Skeletal muscle tissue (tissue), 4 donors: ENCODE results near the gene SPG7. TPM values are rescaled to one million over a fixed set of nuclear protein-coding genes. Genes with fewer than 3 reads are reported as not detected.

Experiments
- H3K27ac ChIP-seq: one replicate; pipeline ENCODE4 v1.7.0; 2013; ENCODE audit warnings: mild to moderate bottlenecking, low read depth, low read length, inconsistent platforms
- H3K27me3 ChIP-seq, 3 donors: one replicate each; pipeline ENCODE4 v1.7.0; 2013; ENCODE audit warnings: low read length in 3 of 3; ENCODE audit not compliant: control insufficient read depth in 3 of 3, insufficient read depth in 3 of 3
- H3K36me3 ChIP-seq, 3 donors: one replicate each; pipeline ENCODE4 v1.7.0; 2013; ENCODE audit warnings: low read length in 3 of 3; ENCODE audit not compliant: control insufficient read depth in 3 of 3, insufficient read depth in 3 of 3
- H3K4me1 ChIP-seq, 3 donors: one replicate each; pipeline ENCODE4 v1.7.0; 2013; ENCODE audit warnings: low read length in 3 of 3, mild to moderate bottlenecking in 3 of 3; ENCODE audit not compliant: control insufficient read depth in 3 of 3, insufficient read depth in 3 of 3
- H3K4me3 ChIP-seq, 3 donors: one replicate each; pipeline ENCODE4 v1.7.0; 2013; ENCODE audit warnings: low read length in 3 of 3
- H3K9ac ChIP-seq, 3 donors: one replicate each; pipeline ENCODE4 v1.7.0; 2013; ENCODE audit warnings: low read length in 3 of 3, mild to moderate bottlenecking in 3 of 3, moderate library complexity in 2 of 3, low read depth in 1 of 3
- H3K9me3 ChIP-seq, 3 donors: one replicate each; pipeline ENCODE4 v1.7.0; 2013; ENCODE audit warnings: low read length in 3 of 3; ENCODE audit not compliant: control insufficient read depth in 3 of 3
- total RNA-seq: library from RNA; depleted of rRNA; stranded (reverse); fragments of >200 nt; gene quantifications from one replicate; pipeline ENCODE4 v1.2.3, GENCODE V29; 2014
- donor health status: Osteomylitis.

SPG7 gene
- total RNA-seq, 1 donor from 2014 or later: 83.0 TPM

DNA sequence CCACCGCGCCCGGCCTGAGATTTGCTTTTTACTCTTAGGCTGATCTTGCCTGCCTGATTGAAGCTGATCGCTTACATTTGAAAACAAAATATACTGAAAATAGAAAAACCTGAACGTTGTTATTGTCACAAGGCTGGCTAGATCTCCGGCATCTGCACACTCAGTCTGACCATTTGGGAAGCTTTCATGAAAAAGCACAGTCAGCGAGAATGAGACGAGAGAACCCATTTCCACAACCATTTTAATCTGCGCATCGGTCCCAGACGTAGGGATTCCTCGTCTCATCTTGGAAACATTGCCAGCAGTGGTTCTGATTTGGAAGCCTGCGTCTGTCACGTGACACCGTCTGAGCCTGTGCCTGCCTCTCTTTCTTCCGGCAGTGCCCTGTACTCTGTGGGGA is 20.9 kb downstream of the SPG7 start:
- Histone ChIP-seq H3K9ac (no peak overlapping the region), H3K27ac (no peak overlapping the region), H3K9me3 (no peaks in the 10 kb centered on the region), H3K4me1 (peaks cover 29 to 50% (median 36%) of the 10 kb centered on the region in 3 donors), H3K4me3 (no peak overlapping the region), H3K27me3 (no peaks in the 10 kb centered on the region), H3K36me3 (peaks cover 38 to 53% (median 52%) of the 10 kb centered on the region in 3 donors)

DNA sequence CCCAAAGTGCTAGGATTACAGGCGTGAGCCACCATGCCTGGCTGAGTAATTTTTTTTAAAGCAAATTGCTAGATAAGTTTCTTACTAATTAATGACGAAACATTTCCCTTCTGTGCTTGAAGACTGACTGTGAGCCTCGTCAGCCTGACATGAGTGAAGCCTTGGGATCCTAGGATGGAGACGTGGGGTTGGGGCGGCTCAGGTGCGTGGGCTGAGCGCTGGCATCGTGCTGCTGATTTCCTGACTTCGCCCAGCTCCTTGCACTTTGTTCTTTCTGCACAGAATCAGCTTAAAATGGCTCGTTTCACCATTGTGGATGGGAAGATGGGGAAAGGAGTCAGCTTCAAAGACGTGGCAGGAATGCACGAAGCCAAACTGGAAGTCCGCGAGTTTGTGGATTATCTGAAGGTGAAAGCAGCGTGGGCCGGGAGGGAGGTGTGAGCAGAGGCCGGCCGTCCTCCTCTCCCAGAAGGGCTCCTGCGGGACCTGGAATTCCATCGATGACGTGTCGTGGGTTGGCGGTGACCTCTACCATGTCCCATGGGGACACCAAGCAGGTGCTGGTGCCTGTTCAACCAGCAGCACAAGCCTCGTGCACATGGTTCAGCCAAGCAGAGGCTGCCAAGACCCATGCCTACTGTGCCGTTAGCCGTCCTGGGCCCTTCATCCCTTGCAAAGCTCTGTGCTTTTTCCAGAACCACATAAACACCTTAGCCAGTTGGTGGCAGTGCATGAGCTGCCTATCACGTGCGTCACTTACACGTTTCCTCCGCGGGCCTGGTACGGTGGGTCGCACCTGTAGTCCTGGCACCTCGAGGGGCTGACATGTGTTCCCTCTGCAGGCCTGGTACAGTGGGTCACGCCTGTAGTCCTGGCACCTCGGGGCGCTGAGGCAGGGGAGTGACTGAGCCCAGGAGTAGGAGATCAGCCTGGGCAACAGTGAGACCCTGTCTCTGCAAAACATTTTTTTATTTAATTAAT is 22.5 kb downstream of the SPG7 start:
- Histone ChIP-seq H3K4me3 (no peak overlapping the region), H3K9me3 (no peaks in the 10 kb centered on the region), H3K27me3 (no peaks in the 10 kb centered on the region), H3K27ac (no peak overlapping the region), H3K9ac (peak overlapping the region in 1 of 3 donors; percentile 25), H3K4me1 (peaks cover 34 to 52% (median 44%) of the 10 kb centered on the region in 3 donors), H3K36me3 (peaks cover 42 to 64% (median 61%) of the 10 kb centered on the region in 3 donors)

DNA sequence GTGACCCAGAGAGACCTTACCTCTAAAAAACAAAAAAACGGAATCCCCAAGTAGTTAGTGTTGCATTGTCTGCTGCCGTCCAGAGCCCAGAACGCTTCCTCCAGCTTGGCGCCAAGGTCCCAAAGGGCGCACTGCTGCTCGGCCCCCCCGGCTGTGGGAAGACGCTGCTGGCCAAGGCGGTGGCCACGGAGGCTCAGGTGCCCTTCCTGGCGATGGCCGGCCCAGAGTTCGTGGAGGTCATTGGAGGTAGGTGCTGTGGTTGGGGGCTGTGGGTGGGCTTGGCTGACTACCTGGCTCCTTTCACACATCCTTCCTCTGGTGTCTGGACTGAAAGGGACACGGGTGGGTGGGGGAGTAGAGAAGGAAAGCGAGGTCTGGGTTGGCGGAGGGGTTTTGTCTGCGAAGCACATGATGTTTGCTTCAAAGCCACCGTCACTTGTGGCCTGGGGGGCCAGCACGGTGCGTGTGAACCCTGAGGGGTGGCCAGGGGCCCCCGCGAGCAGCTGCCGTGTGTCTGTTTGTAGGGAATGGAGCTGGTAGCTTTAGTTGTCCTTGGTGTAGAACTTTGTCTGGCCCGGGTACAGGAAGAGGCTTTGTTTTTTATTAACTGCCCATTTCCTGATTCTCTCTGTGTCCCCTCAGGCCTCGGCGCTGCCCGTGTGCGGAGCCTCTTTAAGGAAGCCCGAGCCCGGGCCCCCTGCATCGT is 23.8 kb downstream of the SPG7 start:
- Histone ChIP-seq H3K36me3 (peaks cover 46 to 62% (median 54%) of the 10 kb centered on the region in 3 donors), H3K4me1 (peaks cover 31 to 48% (median 40%) of the 10 kb centered on the region in 3 donors), H3K9me3 (no peaks in the 10 kb centered on the region), H3K9ac (peak overlapping the region in 1 of 3 donors; percentile 45), H3K27ac (peak overlapping the region; percentile 40), H3K4me3 (no peak overlapping the region), H3K27me3 (no peaks in the 10 kb centered on the region)

DNA sequence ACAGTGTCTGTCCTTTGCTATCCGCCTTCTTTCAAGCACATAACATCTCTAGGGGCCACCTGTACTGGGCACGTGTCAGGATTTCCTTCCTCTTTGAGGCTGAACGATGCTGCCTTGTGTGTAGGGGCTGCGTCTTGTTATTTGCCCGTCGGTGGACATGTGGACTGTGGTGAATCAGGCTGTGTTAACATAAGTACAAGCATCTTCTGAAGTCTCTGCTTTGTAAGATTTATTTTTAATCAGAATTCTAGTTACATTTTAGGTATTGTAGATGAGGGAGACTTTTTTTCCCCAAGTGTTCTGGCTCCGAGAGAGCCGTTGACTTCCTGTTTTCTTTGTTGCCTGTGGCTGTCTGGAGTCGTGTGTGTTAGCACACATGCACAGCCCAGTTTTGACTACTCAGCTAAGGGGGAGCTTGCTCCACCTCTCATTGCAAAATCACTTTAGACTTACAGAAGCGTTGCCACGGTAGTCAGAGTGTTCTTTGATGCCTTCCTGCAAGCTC is 26.1 kb downstream of the SPG7 start:
- no peaks in the 10 kb centered on the region for H3K27me3 ChIP-seq
- H3K9me3 ChIP-seq: no peaks in the 10 kb centered on the region
- H3K4me3 ChIP-seq: no peak overlapping the region
- H3K4me1 ChIP-seq: peaks cover 31 to 48% (median 40%) of the 10 kb centered on the region in 3 donors
- peak overlapping the region; percentile 54 for H3K27ac ChIP-seq
- peaks cover 52 to 64% (median 57%) of the 10 kb centered on the region in 3 donors for H3K36me3 ChIP-seq
- H3K9ac ChIP-seq: no peak overlapping the region

DNA sequence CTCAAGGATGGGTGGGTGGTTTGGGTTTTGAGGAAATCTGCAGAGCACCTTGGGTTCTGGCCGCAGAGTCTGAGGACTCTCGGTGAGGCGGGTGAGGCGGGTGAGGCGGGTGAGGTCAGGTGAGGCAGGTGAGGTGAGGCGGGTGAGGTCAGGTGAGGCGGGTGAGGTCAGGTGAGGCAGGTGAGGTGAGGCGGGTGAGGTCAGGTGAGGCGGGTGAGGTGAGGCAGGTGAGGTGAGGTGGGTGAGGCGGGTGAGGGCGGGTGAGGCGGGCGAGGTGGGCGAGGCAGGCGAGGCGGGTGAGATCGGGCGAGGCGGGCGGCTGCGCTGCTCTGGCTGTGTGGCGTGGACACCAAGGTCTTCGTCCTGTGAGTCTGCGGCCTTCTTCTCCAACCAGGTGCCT is 28.2 kb downstream of the SPG7 start:
- Histone ChIP-seq H3K9ac (no peak overlapping the region), H3K9me3 (no peaks in the 10 kb centered on the region), H3K27ac (no peak overlapping the region), H3K36me3 (peaks cover 43 to 62% (median 54%) of the 10 kb centered on the region in 3 donors), H3K4me3 (no peak overlapping the region), H3K27me3 (no peaks in the 10 kb centered on the region), H3K4me1 (peaks cover 26 to 40% (median 34%) of the 10 kb centered on the region in 3 donors)

DNA sequence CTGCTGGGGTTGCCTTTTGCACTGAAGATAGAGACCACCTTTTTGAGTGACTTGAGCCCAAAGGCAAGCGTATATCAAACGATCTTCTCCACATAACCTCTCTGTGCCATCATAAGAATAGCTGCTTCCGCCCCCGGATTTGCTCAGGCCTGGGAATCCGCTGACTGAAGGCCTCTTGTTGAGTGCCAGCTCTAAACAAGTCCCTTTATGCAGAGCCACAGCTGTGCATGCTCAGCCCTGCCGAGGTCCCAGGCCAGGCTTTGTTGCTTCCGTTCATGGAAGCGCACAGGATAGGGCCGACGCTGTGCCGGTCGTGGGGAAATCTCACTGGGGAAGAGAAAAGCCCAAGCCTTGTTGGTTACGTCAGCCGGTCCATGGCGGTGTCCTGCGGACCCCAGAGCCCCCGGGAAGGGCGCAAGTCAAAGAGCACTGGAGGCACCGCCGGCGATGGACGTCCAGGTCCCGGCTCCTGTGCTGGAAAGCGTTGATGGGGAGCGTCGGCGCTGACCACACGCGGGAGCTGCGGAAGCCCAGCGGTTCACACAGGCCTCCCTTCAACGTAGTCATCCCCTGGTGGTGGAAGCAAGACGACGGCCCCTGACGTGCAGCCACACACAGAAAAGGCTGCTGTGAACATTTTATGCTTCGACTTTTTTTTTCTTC is 28.8 kb downstream of the SPG7 start:
- Histone ChIP-seq H3K27ac (no peak overlapping the region), H3K9me3 (no peaks in the 10 kb centered on the region), H3K27me3 (no peaks in the 10 kb centered on the region), H3K4me1 (peaks cover 24 to 34% (median 29%) of the 10 kb centered on the region in 3 donors), H3K36me3 (peaks cover 46 to 59% (median 53%) of the 10 kb centered on the region in 3 donors), H3K9ac (no peak overlapping the region), H3K4me3 (no peak overlapping the region)

DNA sequence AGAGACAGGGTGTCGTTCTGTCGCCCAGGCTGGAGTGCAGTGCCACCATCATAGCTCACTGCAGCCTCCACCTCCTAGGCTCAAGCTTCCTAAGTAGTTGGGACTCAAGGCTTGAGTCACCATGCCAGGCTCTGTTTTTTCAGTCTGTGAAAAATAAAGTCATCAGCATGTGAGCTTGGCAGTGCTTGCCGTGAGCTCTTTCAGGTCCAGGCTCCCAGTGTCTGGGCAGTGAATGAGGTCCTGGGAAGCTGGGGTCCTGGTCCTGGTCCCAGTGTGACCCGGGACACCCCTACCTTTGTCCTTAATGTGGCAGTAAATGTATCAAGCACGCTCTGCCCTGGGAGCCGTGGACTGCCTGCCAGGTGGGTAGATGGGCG is 29.3 kb downstream of the SPG7 start:
- Histone ChIP-seq H3K27me3 (no peaks in the 10 kb centered on the region), H3K9me3 (no peaks in the 10 kb centered on the region), H3K4me1 (peaks cover 19 to 28% (median 25%) of the 10 kb centered on the region in 3 donors), H3K9ac (no peak overlapping the region), H3K27ac (no peak overlapping the region), H3K4me3 (no peak overlapping the region), H3K36me3 (peaks cover 42 to 59% (median 50%) of the 10 kb centered on the region in 3 donors)

DNA sequence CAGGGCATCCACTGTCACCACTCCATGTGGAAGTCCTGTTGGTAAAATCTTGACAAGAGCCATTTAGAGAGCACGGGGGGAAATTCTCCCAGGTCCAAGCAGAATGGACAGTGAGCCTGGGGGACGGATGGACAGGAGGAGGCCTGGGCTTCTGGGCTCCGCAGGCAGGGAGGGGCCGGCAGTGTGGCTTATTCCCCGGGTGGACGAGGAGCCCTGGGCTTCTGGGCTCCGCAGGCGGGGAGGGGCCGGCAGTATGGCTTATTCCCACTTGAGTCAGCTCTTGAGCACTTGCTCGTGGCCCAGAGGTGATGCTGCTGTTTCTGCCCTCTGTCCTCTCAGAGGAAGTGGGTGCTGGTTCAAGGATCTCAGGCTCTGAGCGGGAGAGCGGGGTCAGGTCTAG is 30.1 kb downstream of the SPG7 start:
- Histone ChIP-seq H3K27ac (no peak overlapping the region), H3K9me3 (no peaks in the 10 kb centered on the region), H3K4me1 (peaks cover 19 to 25% (median 25%) of the 10 kb centered on the region in 3 donors), H3K9ac (no peak overlapping the region), H3K4me3 (no peak overlapping the region), H3K36me3 (peaks cover 39 to 58% (median 49%) of the 10 kb centered on the region in 3 donors), H3K27me3 (no peaks in the 10 kb centered on the region)

DNA sequence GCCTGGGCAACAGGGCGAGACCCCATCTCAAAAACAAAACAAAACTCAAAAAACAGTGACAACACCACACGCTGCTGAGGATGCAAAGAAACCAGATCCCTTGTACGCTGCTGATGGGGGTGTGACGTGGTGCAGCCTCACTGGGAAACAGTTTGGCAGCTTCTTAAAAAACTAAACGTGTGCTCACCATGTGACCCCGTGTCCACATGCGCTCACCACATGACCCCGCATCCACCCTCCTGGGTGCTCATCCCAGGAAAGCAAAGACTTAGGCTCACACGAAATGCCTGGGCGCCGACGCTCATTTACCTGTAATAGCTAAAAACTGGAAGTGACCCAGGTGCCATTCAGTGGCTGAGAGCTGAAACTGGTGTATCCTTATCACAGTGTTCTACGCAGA is 32.4 kb downstream of the SPG7 start:
- Histone ChIP-seq H3K4me3 (no peak overlapping the region), H3K27ac (no peak overlapping the region), H3K27me3 (no peaks in the 10 kb centered on the region), H3K36me3 (peaks cover 39 to 52% (median 46%) of the 10 kb centered on the region in 3 donors), H3K9ac (no peak overlapping the region), H3K9me3 (no peaks in the 10 kb centered on the region), H3K4me1 (peaks cover under 1 to 4% (median 2%) of the 10 kb centered on the region in 3 donors)
